Panc1 (cell line): Measurements from ENCODE around the gene SIL1. TPM values are rescaled to one million over a fixed set of nuclear protein-coding genes. Genes with fewer than 3 reads are reported as not detected.

Experiments
- ATAC-seq: fragments of 200-7000 bp; cut with Tn5 transposase; 2 replicates; pipeline ENCODE4 v1.9.1; 2020; ENCODE audit warnings: mild to moderate bottlenecking, moderate library complexity
- BruUV-seq: library from RNA; stranded (reverse); fragments of 400-500 nt; replicated peaks from 2 replicates; lab custom pipeline; 2021; lab: Mats Ljungman, UMichigan
- CTCF ChIA-PET: fragments of 300-600 bp; sonication (Branson Sonifier 250); formaldehyde crosslinking; loops from one replicate; lab custom pipeline; 2022; ENCODE audit warnings: antibody characterized with exemption; lab: Charles Lee
- POLR2A ChIA-PET: fragments of 300-600 bp; sonication (Branson Sonifier 250); formaldehyde crosslinking; loops from one replicate; lab custom pipeline; 2022; ENCODE audit warnings: antibody characterized with exemption; lab: Charles Lee
- DNase-seq: peaks from one replicate; pipeline ENCODE4 v3.0.0-alpha.2; 2010; ENCODE audit warnings: low read depth, low spot score
- H3K27ac ChIP-seq: 2 replicates; pipeline ENCODE4 v1.5.1; 2011; ENCODE audit warnings: mild to moderate bottlenecking, low read length, inconsistent platforms
- H3K27me3 ChIP-seq: fragments of 200-500 bp; sonication (Bioruptor generic); 2 replicates; pipeline ENCODE4 v1.6.0; 2014; ENCODE audit warnings: low read length, inconsistent platforms; ENCODE audit not compliant: control insufficient read depth, insufficient read depth
- H3K36me3 ChIP-seq: fragments of 200-500 bp; sonication (Bioruptor generic); 2 replicates; pipeline ENCODE4 v1.5.1; 2014; ENCODE audit warnings: inconsistent platforms, mild to moderate bottlenecking, low read length, moderate library complexity; ENCODE audit not compliant: control insufficient read depth, insufficient read depth
- H3K4me1 ChIP-seq: 2 replicates; pipeline ENCODE4 v1.5.1; 2011; ENCODE audit warnings: inconsistent platforms, mild to moderate bottlenecking, low read length, moderate library complexity; ENCODE audit not compliant: control insufficient read depth, insufficient read depth
- H3K4me3 ChIP-seq, 2 experiments: 2 replicates each; pipeline ENCODE4 v1.5.1; 2011 to 2012; ENCODE audit warnings: low read depth in 2 of 2, low read length in 2 of 2, mild to moderate bottlenecking in 2 of 2, inconsistent platforms in 1 of 2, moderate library complexity in 1 of 2
- H3K9me3 ChIP-seq: fragments of 200-500 bp; sonication (Bioruptor generic); 2 replicates; pipeline ENCODE4 v1.5.1; 2014; ENCODE audit warnings: low read depth, mild to moderate bottlenecking, inconsistent platforms, low read length, moderate library complexity; ENCODE audit not compliant: control insufficient read depth, insufficient read depth
- CTCF ChIP-seq: fragments of 450-650 bp; IDR thresholded peaks from 2 replicates; pipeline ENCODE4 v1.5.1; 2017; ENCODE audit warnings: mild to moderate bottlenecking
- POLR2AphosphoS5 ChIP-seq: IDR thresholded peaks from 2 replicates; pipeline ENCODE4 v1.6.1; 2012; ENCODE audit warnings: mild to moderate bottlenecking, low read depth, low read length, moderate library complexity
- REST ChIP-seq, 2 experiments: IDR thresholded peaks; 2 replicates each; pipeline ENCODE4 v1.6.1; 2011 to 2012; ENCODE audit warnings: low read depth in 2 of 2, control low read depth in 1 of 2, low read length in 1 of 2, mild to moderate bottlenecking in 1 of 2, moderate library complexity in 1 of 2; ENCODE audit not compliant: insufficient read depth in 1 of 2
- SIN3A ChIP-seq: IDR thresholded peaks from 2 replicates; pipeline ENCODE4 v1.6.1; 2012; ENCODE audit warnings: low read depth, mild to moderate bottlenecking, low read length, moderate library complexity, borderline replicate concordance; ENCODE audit not compliant: insufficient read depth
- TCF7L2 ChIP-seq: IDR thresholded peaks from 2 replicates; pipeline ENCODE4 v1.6.1; 2011; ENCODE audit warnings: mild to moderate bottlenecking, low read depth, low read length, inconsistent platforms
- in situ Hi-C: cut with HindIII; loops from 2 replicates; pipeline ENCODE4 v1.10.0; 2016; ENCODE audit warnings: low sequenced_read_pairs, low pct_unique_long_range_greater_than_20kb
- intact Hi-C: fragments of 100-400 bp; cut with micrococcal nuclease; formaldehyde crosslinking; loops from one replicate; pipeline ENCODE4 v1.10.0; 2022; ENCODE audit not compliant: unreplicated experiment
- total RNA-seq: library from RNA; stranded (reverse); gene quantifications from one replicate; pipeline ENCODE4 v1.2.1, GENCODE V29; 2021; ENCODE audit not compliant: unreplicated experiment

Gene SIL1
- total RNA-seq, 1 experiment from 2014 or later, result 35.4 TPM

GRCh38 chr5:139103762-139104161, 94.4 kb downstream of the SIL1 start:
- Histone ChIP-seq H3K27ac (no peak overlapping the region), H3K9me3 (no peaks in the 10 kb centered on the region), H3K27me3 (no peaks in the 10 kb centered on the region), H3K4me3 (no peak overlapping the region), H3K4me1 (no peaks in the 10 kb centered on the region), H3K36me3 (no peaks in the 10 kb centered on the region)
- ATAC-seq (no peak), DNase-seq (no peak)
- ChIA-PET CTCF (no interaction called here), POLR2A (no interaction called here)
- no TSS peak for BruUV-seq
- TF ChIP-seq CTCF (no peak), POLR2AphosphoS5 (no peak), SIN3A (no peak), REST (IDR thresholded peaks at IDR 0.05; ENCODE audit: insufficient read depth in 1 of 2, low read depth in 2 of 2, low read length in 1 of 2) (no peak), TCF7L2 (no peak)
- in situ Hi-C loops (no loop called here), intact Hi-C loops (no loop called here)

- Histone ChIP-seq H3K9me3 (no peaks in the 10 kb centered on the region), H3K27me3 (no peaks in the 10 kb centered on the region), H3K27ac (no peak overlapping the region), H3K4me1 (no peaks in the 10 kb centered on the region), H3K36me3 (no peaks in the 10 kb centered on the region), H3K4me3 (no peak overlapping the region)
- no peak for TF ChIP-seq REST (IDR thresholded peaks at IDR 0.05; ENCODE audit: insufficient read depth in 1 of 2, low read depth in 2 of 2, low read length in 1 of 2)
- no peak for TF ChIP-seq SIN3A
- TF ChIP-seq CTCF, result no peak
- no peak for TF ChIP-seq POLR2AphosphoS5
- no peak for TF ChIP-seq TCF7L2
- ATAC-seq, result no peak
- ChIA-PET POLR2A (no interaction called here), CTCF (no interaction called here)
- in situ Hi-C loops, result no loop called here
- no peak for DNase-seq
- intact Hi-C loops, result no loop called here
- BruUV-seq, result no TSS peak
These were observed 97.3 kb downstream of the SIL1 start for GRCh38 chr5:139100825-139101224.
